HG03558 (cell line): ENCODE measurements around the gene TENM4.

ENCODE experiments used
- ATAC-seq: cut with Tn5 transposase; IDR thresholded peaks from one replicate; pipeline ENCODE4 v1.9.1; 2021; ENCODE audit warnings: moderate number of reproducible peaks; ENCODE audit not compliant: unreplicated experiment; ENCODE audit errors: extremely low read depth

TENM4 gene

GRCh38 chr11:78961937-78962701, 478.7 kb downstream of the TENM4 start:
- no peak for ATAC-seq

GRCh38 chr11:78961247-78961646, 479.6 kb downstream of the TENM4 start:
- ATAC-seq, result no peak

- no peak for ATAC-seq
Observed at GRCh38 chr11:78958444-78958843, 482.4 kb downstream of the TENM4 start.

- ATAC-seq, result no peak
Observed at GRCh38 chr11:78957476-78958245, 483.2 kb downstream of the TENM4 start.

GRCh38 chr11:78954696-78955095, 486.1 kb downstream of the TENM4 start:
- no peak for ATAC-seq

- no peak for ATAC-seq
Observed at GRCh38 chr11:78954261-78954660, 486.6 kb downstream of the TENM4 start.

- ATAC-seq, result no peak
Observed at GRCh38 chr11:78952890-78953289, 487.9 kb downstream of the TENM4 start.

- ATAC-seq, result no peak
Observed at GRCh38 chr11:78952175-78952574, 488.7 kb downstream of the TENM4 start.

GRCh38 chr11:78949976-78950690, 490.7 kb downstream of the TENM4 start:
- ATAC-seq, result no peak

- no peak for ATAC-seq
Observed at GRCh38 chr11:78946945-78947902, 493.6 kb downstream of the TENM4 start.

GRCh38 chr11:78943841-78944240, 497.0 kb downstream of the TENM4 start:
- ATAC-seq, result no peak

- ATAC-seq, result no peak
Observed at GRCh38 chr11:78943154-78943553, 497.7 kb downstream of the TENM4 start.

- ATAC-seq, result no peak
Observed at GRCh38 chr11:78941226-78941851, 499.5 kb downstream of the TENM4 start.

GRCh38 chr11:78940500-78941225, 500.2 kb downstream of the TENM4 start:
- no peak for ATAC-seq

- no peak for ATAC-seq
Observed at GRCh38 chr11:78938971-78939370, 501.9 kb downstream of the TENM4 start.

- ATAC-seq, result no peak
Observed at GRCh38 chr11:78938036-78938435, 502.8 kb downstream of the TENM4 start.

- no peak for ATAC-seq
Observed at GRCh38 chr11:78935398-78936068, 505.3 kb downstream of the TENM4 start.

GRCh38 chr11:78933350-78933749, 507.5 kb downstream of the TENM4 start:
- ATAC-seq, result no peak
